GM18511 (cell line): Measurements from ENCODE around the gene UBTD2.
"Not testable (repeated sequence)": the region's sequence is repeated elsewhere in the genome, so short reads cannot be mapped to it uniquely, and the experiment has no call there.

Source experiments
- ATAC-seq: cut with Tn5 transposase; IDR thresholded peaks from one replicate; pipeline ENCODE4 v1.9.1; 2021; ENCODE audit warnings: mild to moderate bottlenecking, moderate library complexity; ENCODE audit not compliant: unreplicated experiment

Gene UBTD2

GRCh38 chr5:172199446-172199845, 84.1 kb downstream of the UBTD2 start:
- no peak for ATAC-seq

DNA sequence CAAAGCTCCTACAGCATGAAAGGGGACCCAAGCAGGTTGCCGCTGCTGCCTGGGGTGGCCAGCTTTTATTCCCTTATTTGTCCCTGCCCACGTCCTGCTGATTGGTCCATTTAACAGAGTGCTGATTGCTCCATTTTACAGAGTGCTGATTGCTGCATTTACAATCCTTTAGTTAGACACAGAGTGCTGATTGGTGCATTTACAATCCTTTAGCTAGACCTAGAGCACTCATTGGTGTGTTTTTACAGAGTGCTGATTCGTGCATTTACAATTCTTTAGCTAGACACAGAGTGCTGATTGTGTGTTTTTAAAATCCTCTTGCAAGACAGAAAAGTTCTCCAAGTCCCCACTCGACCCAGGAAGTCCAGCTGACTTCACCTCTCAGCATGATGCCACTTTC, 85.8 kb downstream of the UBTD2 start:
- ATAC-seq: not testable (repeated sequence)

DNA sequence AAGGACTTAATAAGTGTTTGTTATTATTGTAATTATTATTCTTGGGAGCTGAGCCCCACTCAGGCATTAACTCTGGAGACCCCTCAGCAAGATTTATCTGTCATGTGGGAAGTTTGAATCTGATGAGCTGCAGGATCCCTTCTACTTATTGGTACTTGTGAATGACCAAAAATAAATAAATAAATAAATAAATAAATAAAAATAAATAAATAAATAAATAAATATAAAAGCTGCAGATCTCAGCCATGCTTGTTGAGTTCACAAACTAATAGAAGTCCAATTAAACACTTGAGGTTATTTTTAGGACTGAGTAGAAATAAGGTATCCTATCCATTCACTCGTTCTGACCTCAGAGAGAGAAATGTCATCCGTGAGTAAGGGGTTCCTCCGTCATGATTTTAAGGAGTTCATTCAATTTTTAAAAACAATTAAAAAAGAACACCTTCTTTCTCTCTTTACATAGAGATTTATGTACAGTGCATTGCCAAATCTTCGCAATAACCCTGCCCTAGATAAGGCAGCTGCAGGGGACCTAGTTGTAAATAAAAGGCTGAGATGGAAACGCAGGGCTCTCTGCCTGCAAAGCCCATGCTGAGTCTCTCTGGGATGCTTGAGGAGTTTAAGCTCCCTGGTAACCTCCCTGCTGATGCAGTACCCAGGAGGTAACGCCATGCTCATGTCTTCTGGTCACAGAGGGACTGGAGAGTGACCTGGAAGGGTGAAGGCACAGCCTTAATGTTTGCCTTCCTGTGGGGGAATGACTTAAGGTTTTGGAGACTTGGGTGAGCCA, 88.4 kb downstream of the UBTD2 start:
- no peak for ATAC-seq

DNA sequence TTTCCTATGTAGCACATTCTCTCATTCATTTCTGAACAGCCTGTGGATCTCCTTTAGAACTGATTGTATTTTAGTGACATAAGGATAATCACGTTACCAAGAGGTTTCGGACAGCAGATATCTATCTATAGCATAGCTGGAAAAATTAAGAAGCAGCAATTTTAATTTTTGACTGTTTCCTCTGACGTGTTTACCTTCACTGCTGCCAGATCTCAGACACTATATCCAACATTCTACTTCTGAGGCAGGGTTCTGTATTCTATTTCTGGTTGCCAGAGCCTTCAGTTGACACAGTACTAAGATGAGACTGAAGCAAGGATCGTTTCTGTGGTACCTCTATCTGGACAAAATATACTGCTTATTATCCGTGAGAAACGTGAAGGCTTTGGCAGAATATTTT, 89.7 kb downstream of the UBTD2 start, which contains the start of gene EFCAB9:
Gene EFCAB9 (plus strand): TSS at position 301 of the 400 bp plus-strand sequence. CDS start 1 bp downstream, at position 302.
- no peak for ATAC-seq

- ATAC-seq: no peak
These were observed 93.8 kb downstream of the UBTD2 start for GRCh38 chr5:172189693-172190296.

- no peak for ATAC-seq
These were observed 94.5 kb downstream of the UBTD2 start for GRCh38 chr5:172188893-172189692.

DNA sequence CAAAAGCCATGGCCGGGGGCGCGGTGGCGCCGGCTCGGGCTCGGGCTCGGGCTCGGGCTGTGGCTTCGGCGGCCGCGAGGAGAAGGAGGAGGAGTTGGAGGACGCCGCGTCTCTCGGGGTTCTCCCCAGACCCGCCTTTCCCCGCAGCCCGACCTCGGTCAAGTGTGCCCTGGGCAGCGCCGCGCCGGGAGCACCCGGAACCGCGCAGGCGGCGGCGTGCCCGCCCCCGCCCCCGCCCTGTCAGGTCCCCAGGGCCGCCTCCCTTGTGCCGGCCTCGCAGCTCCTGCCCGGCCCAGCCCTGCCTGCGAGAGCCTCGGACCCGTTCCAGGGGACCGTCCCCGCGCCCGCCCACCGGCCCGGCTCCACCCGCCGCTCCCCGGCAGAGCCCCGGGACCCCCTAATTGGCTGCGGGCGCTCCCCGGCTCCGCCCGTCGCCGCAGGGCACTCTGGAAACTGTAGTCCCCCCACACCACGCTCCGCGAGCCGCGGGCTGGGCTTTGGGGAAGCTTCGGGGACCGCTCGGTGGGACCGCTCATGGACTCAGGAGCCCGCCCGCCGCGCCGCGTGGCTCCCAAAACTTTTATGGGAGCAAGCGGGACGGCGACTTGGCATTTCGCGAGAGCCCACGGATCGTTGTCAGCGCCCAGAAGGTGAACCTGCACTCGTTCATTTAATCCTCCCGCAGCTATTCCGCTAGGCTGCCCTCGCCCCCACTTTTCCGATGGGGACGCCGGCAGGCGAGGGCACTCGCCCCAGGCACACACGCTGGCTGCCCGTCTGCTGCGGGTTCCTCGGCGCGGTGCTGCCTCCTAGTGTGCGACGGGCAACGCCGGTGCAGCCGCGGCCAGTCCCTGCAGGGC, 95.3 kb downstream of the UBTD2 start, which contains the start of gene STK10:
Gene STK10 (minus strand): TSS at position 192 of the 860 bp plus-strand sequence. CDS start 182 bp downstream, at position 10.
- ATAC-seq: peak; percentile 72

DNA sequence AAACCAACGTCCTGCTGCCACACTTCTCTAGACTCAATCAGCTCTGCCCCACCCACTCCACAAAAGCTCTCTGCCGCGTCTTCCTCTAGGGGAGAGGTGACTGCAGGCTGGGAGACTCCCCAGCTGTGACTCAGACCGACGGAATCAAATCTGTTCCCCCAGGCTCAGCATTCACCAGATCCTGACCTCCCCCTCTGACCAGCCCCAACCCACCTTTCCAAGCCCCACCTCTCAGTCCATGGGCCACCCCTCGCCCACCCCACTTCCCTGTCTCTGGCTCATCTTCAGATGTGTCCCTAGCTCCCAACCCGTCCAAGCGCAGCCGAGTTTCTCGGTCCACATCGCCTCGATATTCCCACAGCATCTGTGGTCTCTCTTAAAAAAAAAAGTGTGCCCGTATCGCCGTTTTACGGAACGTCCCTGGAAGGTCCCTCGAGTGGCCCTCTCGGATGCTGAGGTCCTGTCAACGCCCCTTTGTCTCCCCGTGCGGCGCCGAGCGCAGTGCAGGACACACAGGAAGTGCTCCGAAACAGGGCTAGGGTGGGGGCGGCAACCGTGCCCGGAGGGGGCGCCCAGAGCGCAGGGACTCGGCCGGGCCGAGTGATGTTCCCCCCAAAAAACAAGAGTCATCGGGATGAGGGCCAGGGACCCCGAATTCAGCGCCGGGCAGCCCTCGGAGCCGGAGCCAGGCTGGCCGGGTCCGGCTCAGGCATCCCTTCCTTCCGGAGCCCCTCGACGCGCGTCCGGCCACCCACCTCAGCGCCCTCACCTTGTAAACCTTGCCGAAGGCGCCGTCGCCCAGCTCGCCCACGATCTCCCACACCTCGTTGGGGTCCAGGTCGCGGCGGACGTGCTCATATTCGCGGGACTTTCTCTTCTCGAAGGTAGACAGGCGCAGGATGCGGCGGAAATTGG, 96.2 kb downstream of the UBTD2 start:
- ATAC-seq: peak; percentile 37

DNA sequence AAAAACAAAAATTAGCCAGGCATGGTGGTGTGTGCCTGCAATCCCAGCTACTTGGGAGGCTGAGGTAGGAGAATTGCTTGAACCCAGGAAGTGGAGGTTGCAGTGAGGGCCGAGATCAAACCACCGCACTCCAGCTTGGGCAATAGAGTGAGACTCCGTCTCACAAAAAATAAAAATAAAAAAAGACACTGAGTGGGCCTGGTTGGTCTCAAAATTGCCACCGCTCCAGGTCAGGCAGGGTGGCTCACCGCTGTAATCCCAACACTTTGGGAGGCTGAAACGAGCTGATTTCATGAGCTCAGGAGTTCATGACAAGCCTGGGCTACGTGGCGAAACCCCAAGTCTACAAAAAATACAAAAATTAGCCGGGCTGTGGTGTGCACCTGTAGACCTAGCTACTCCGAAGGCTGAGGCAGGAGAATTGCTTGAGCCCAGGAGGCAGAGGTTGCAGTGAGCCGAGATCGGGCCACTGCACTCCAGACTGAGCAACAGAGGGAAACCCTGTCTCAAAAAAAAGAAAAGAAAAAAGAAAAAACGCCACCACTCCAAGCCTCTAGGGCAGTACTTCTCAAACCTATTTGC, 97.4 kb downstream of the UBTD2 start:
- no peak for ATAC-seq

DNA sequence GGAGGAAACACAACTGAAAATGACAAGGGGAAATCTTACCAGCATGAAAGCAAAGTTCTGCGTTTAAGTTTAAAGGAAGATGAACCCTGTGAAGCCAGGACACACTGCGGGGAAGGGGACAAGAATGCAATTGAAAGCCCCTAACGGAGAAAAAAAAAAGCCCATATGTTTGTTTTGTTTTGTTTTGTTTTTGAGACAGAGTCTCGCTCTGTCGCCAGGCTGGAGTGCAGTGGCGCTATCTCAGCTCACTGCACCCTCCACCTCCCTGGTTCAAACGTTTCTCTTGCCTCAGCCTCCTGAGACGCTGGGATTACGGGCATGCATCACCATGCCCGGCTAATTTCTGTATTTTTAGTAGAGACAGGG, 98.5 kb downstream of the UBTD2 start:
- no peak for ATAC-seq

GRCh38 chr5:172183881-172184280, 99.7 kb downstream of the UBTD2 start:
- ATAC-seq: no peak

DNA sequence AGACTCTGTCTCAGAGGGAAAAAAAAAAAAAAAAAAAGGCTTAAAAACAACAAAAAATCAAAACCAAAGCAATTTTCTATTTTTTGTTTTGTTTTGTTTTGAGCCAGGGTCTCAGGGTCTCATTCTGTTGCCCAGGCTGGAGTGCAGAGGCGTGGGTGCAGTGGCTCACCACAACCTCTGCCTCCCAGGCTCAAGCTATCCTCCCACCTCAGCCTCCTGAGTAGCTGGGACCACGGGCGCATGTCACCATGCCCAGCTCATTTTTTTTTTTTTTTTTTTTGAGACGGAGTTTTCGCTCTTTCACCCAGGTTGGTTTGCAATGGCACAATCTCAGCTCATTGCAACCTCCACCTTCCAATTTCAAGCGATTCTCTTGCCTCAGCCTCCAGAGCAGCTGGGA, 101.3 kb downstream of the UBTD2 start:
- no peak for ATAC-seq

DNA sequence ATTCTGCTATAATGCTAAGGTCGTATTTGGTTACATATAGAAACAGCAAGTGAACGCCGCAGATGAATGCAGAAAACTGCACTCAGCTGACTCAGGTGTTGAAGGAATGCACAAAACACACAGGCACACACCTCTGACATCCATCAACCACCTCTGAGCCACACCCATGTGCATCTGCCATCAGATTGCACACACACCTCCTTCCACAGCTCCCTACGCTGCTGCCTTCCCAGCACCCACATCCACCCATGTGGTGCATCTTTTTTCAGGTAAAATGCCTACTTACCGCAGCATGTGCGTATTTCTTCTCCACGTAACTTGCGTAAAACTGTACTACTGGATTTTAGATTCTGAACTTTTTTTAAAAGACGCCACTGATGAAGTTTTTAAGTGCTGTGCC, 102.6 kb downstream of the UBTD2 start:
- ATAC-seq: no peak

DNA sequence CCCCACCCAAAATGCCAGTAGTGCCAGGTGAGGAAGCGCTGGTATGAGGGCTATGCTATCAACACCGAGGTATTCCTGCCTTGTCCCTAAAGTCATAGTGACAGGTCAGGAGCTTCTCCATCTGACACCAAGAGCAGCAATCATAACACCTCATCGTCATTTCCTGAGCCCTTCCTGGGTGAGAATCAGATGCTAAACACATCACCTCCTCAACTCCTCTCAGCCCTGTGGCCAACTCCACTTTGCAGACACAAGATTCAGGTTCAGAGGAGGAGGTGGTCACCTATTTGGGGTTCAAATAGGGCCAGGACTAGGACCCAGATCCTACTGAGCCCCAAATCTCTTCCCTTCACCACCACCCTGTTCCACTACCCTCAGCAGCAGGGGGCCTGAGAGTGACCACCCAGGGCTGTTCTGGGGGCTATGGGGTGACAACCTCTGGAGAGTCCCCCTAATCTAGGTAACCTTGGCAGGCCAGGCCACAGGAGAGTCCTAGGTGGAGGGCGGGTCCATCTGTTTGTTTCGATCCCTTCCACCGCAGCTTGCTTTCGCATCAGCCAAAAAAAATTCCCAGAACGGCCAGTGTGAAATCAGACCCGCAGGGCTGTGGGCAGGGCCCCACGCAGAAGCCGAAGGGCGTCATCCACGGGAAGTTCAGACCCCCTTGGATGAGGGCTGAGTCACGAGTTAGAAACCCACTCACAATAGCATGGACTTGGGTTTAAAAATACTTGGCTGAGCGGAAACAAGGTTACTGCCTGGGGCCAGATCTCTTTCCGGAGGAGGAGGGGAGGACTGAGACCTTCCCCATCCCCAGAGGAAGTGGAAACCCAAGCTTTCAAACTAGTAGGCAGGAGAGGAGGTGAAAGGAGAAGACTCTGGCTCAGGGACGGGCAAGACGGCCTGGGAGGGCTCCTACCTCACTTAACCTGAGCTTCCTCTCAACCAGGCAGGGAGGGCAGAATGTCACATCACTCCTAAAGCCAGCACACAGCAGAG, 104.3 kb downstream of the UBTD2 start:
- ATAC-seq: peak; percentile 37

GRCh38 chr5:172178301-172178987, 105.1 kb downstream of the UBTD2 start:
- ATAC-seq: no peak

- ATAC-seq: no peak
These were observed 106.4 kb downstream of the UBTD2 start for GRCh38 chr5:172177176-172177575.

DNA sequence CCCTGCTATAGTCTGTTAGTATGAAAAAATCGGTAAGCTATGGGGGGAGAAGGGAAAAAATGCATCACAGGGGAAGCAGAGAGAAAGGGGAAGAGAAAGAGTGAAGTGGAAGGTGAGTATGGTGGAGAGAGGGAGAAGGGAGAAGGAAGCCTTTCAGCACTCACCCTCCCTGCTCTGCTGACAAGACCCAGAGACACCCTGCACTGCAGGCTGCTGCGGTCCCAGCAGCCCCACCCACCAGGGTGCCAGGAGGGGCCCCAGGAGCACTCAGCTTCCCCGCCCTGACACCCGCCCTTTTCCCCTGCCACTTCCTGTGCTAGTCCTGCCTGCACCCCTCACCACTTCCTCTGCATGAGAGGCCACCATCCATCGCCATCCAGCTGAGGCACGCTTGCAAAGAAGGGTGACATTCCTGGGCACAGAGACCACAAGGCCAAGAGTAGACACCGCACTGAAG, 108.3 kb downstream of the UBTD2 start:
- peak; percentile 64 for ATAC-seq
